Neural cell (in vitro differentiated cells): ENCODE results near the gene BLM.

Experiments used
- CTCF ChIP-seq: fragments of 450-650 bp; IDR thresholded peaks from 2 replicates; pipeline ENCODE4 v1.5.1; 2014; ENCODE audit warnings: antibody characterized with exemption, mild to moderate bottlenecking, moderate library complexity; ENCODE audit not compliant: poor library complexity, severe bottlenecking
- EZH2 ChIP-seq: fragments of 200-600, 300-800 bp; shearing (Covaris generic), sonication (generic); IDR thresholded peaks from 2 replicates; pipeline ENCODE4 v1.6.1; 2014; ENCODE audit warnings: antibody characterized with exemption, low read length, borderline replicate concordance, mild to moderate bottlenecking; ENCODE audit not compliant: insufficient read depth, poor library complexity, severe bottlenecking
- MXI1 ChIP-seq: fragments of 450-650 bp; conservative IDR thresholded peaks from 2 replicates; pipeline ENCODE4 v1.6.1; 2014; ENCODE audit warnings: antibody characterized with exemption, mild to moderate bottlenecking; ENCODE audit not compliant: poor library complexity, severe bottlenecking
- POLR2AphosphoS5 ChIP-seq: IDR thresholded peaks from 2 replicates; pipeline ENCODE4 v1.6.1; 2012
- RAD21 ChIP-seq: fragments of 450-650 bp; conservative IDR thresholded peaks from 2 replicates; pipeline ENCODE4 v1.6.1; 2014; ENCODE audit warnings: antibody characterized with exemption, mild to moderate bottlenecking, moderate library complexity
- REST ChIP-seq: IDR thresholded peaks from 2 replicates; pipeline ENCODE4 v1.6.1; 2012; ENCODE audit warnings: borderline replicate concordance
- SMC3 ChIP-seq: fragments of 450-650 bp; conservative IDR thresholded peaks from 2 replicates; pipeline ENCODE4 v1.6.1; 2014; ENCODE audit warnings: antibody characterized with exemption, mild to moderate bottlenecking, moderate library complexity; ENCODE audit not compliant: poor library complexity
- TAF1 ChIP-seq: IDR thresholded peaks from 2 replicates; pipeline ENCODE4 v1.6.1; 2012; ENCODE audit warnings: low read depth

- TF ChIP-seq CTCF, result no peak
- no peak for TF ChIP-seq TAF1
- no peak for TF ChIP-seq MXI1
- TF ChIP-seq REST, result no peak
- no peak for TF ChIP-seq RAD21
- no peak for TF ChIP-seq EZH2
- TF ChIP-seq POLR2AphosphoS5, result no peak
- no peak for TF ChIP-seq SMC3
These were observed 5.7 kb upstream of the BLM start for GRCh38 chr15:90711418-90711824.
